Gastrocnemius medialis (tissue), 4 donors: ENCODE results near the gene CLPX. TPM values are rescaled to one million over a fixed set of nuclear protein-coding genes. Genes with fewer than 3 reads are reported as not detected.

ENCODE experiments used
- ATAC-seq, 2 donors: fragments of 150-250 bp; one replicate each; pipeline ENCODE4 v1.9.1; 2016
- DNase-seq, 2 donors: peaks; one replicate each; pipeline ENCODE4 v3.0.0-alpha.2; 2019
- H3K27ac ChIP-seq, 4 donors: fragments of 200-600 bp; sonication (generic); 1 replicate in 1 of 4; 2 replicates in 3 of 4; pipeline ENCODE4 v1.5.1; 2016 to 2018; ENCODE audit warnings: mild to moderate bottlenecking in 2 of 4, moderate library complexity in 1 of 4
- H3K27me3 ChIP-seq, 3 donors: fragments of 200-600 bp; sonication (generic) in 2 of 3; 1 replicate in 1 of 3; 2 replicates in 2 of 3; pipeline versions ENCODE4 v1.5.1 to v1.6.0; 2016 to 2019; ENCODE audit warnings: mild to moderate bottlenecking in 1 of 3, moderate library complexity in 1 of 3
- H3K36me3 ChIP-seq, 2 donors: fragments of 200-600 bp; sonication (generic) in 1 of 2; one replicate each; pipeline ENCODE4 v1.5.1; 2017 to 2018
- H3K4me1 ChIP-seq, 2 donors: fragments of 200-600 bp; sonication (generic) in 1 of 2; one replicate each; pipeline ENCODE4 v1.5.1; 2016 to 2017; ENCODE audit warnings: mild to moderate bottlenecking in 2 of 2
- H3K4me3 ChIP-seq, 4 donors: fragments of 200-600 bp; sonication (generic) in 3 of 4; 1 replicate in 1 of 4; 2 replicates in 3 of 4; pipeline ENCODE4 v1.5.1; 2016 to 2019; ENCODE audit warnings: mild to moderate bottlenecking in 2 of 4
- H3K9me3 ChIP-seq, 3 donors: fragments of 200-600 bp; sonication (generic) in 2 of 3; 1 replicate in 1 of 3; 2 replicates in 2 of 3; pipeline ENCODE4 v1.5.1; 2016 to 2019
- POLR2A ChIP-seq, 2 donors: fragments of 450-650 bp; IDR thresholded peaks; one replicate each; pipeline ENCODE4 v1.6.1; 2017; ENCODE audit warnings: antibody characterized with exemption in 2 of 2, mild to moderate bottlenecking in 2 of 2, moderate library complexity in 2 of 2
- in situ Hi-C, 4 donors: fragments of 200-750 bp; cut with MboI; loops; one replicate each; pipeline versions ENCODE4 v1.15.0 to v1.8.0; 2017; ENCODE audit warnings: low sequenced_read_pairs in 4 of 4
- intact Hi-C: fragments of 100-400 bp; cut with DNase I; formaldehyde crosslinking; loops from one replicate; pipeline ENCODE4 v1.15.1; 2023; ENCODE audit warnings: low total_unique reads
- total RNA-seq, 4 donors: library from RNA; depleted of rRNA; stranded (reverse); fragments of >200 nt; gene quantifications; one replicate each; pipeline versions ENCODE4 v1.1.0 to v1.2.3, GENCODE V29; 2016
- TF ChIP-seq, protein P1 (sequence below), 5 experiments: fragments of 450-650 bp in 3 of 5; fragments of 200-600 bp in 2 of 5; sonication (generic) in 2 of 5; IDR thresholded peaks in 4 of 5; conservative IDR thresholded peaks in 1 of 5; 1 replicate in 4 of 5; 2 replicates in 1 of 5; pipeline ENCODE4 v1.5.1; 2016 to 2019; ENCODE audit warnings: antibody characterized with exemption in 5 of 5, mild to moderate bottlenecking in 3 of 5, moderate library complexity in 3 of 5

The CLPX gene
- total RNA-seq, 4 donors from 2014 or later: 49.3 to 116 (median 63.3) TPM

DNA sequence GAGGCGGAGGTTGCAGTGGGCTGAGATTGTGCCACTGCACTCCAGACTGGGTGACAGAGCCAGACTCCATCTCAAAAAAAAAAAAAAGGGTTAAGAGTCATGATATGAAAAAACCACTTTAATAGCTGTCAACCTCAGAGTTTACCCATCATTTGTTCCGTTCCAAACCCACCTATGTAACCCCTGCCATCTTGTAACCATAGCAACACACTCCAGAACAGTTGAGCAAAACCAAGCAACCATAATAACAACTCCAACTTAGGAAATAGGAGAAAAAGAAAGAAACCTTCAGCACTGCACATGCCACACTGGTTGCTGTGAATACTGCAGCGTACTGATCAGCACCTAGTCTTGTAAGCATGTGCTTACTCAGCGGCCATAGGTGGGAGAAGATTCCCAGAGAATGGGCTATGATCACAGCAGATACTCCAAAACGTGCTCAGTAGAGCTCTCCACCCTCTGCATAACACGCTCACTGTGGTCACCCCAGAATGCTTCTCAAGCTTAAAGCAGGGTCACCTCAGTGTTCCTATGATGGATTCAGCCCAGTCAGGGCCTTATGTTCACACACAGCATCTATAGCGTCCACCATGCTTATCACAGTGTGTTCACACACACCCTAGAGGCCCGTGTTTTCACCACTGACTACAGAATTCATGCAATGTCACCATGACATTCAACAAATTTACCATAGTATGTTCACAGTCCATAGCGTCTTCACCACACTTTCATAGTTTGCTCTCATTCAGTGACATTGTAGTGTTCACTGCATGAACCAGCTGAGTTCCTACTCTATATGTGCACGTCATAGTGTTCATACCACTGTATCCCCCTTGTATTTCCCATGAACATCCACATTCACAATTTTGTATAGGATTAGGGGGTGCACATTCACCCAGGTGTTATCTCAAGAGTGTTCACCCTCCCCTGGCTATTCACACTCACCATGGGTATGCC, 32.7 kb upstream of the CLPX start:
- Histone ChIP-seq H3K36me3 (no peaks in the 10 kb centered on the region), H3K27me3 (no peaks in the 10 kb centered on the region), H3K9me3 (no peaks in the 10 kb centered on the region), H3K4me1 (peaks cover 0 to 11% of the 10 kb centered on the region in 2 donors), H3K4me3 (no peak overlapping the region), H3K27ac (no peak overlapping the region)
- intact Hi-C loops: no loop called here
- in situ Hi-C loops: no loop called here
- no peak for TF ChIP-seq POLR2A (IDR thresholded peaks at IDR 0.05)
- TF ChIP-seq, protein P1, sequence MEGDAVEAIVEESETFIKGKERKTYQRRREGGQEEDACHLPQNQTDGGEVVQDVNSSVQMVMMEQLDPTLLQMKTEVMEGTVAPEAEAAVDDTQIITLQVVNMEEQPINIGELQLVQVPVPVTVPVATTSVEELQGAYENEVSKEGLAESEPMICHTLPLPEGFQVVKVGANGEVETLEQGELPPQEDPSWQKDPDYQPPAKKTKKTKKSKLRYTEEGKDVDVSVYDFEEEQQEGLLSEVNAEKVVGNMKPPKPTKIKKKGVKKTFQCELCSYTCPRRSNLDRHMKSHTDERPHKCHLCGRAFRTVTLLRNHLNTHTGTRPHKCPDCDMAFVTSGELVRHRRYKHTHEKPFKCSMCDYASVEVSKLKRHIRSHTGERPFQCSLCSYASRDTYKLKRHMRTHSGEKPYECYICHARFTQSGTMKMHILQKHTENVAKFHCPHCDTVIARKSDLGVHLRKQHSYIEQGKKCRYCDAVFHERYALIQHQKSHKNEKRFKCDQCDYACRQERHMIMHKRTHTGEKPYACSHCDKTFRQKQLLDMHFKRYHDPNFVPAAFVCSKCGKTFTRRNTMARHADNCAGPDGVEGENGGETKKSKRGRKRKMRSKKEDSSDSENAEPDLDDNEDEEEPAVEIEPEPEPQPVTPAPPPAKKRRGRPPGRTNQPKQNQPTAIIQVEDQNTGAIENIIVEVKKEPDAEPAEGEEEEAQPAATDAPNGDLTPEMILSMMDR (IDR thresholded peaks at IDR 0.05 in 4 of 5, conservative IDR thresholded peaks at IDR 0.05 in 1 of 5): no peak
- DNase-seq (no peak), ATAC-seq (no peak)

DNA sequence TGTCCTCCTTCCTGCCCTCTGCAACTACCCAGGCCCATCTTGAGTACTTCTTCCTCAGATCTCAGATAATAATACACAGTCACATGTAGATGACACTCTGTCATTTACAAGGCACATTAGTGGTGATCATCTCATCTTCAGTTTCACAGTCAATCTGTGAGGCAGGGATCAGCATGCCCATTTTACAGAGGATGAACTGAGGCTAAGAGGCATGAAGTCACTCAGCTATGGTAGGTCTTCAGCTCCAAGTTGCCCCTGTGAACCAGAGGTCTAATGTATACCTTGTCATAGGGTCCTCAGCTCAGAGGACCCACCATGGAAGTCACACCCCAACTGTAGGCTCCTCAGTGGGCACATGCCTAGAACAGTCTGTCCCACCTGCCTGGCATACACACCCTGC, 30.4 kb upstream of the CLPX start:
- ATAC-seq (no peak), DNase-seq (no peak)
- TF ChIP-seq, protein P1 (IDR thresholded peaks at IDR 0.05 in 4 of 5, conservative IDR thresholded peaks at IDR 0.05 in 1 of 5): no peak
- no peak for TF ChIP-seq POLR2A (IDR thresholded peaks at IDR 0.05)
- no peak overlapping the region for H3K27ac ChIP-seq
- no peaks in the 10 kb centered on the region for H3K9me3 ChIP-seq
- H3K36me3 ChIP-seq: no peaks in the 10 kb centered on the region
- H3K4me3 ChIP-seq: no peak overlapping the region
- H3K27me3 ChIP-seq: no peaks in the 10 kb centered on the region
- in situ Hi-C loops (no loop called here), intact Hi-C loops (no loop called here)
- H3K4me1 ChIP-seq: peaks cover 8 to 29% of the 10 kb centered on the region in 2 donors

DNA sequence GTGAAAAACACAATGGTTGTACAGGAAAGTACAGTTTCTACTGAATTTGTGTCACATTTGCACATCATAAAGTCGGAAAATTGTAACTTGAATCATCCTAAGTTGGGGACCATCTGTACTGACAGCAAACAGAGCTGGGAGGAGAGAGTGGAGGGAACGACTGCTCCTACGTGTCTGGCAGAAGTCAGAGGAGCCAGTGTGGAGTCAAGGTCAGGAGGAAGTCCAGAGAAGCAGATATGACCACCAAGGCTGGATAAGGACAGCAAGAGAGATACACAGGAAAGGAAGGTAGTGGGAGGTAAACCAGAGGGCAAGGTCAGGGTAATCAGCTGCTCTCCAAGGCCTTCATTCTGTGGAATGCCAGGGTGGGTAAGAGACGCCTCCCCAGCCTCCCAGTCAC, 28.9 kb upstream of the CLPX start:
- DNase-seq: no peak
- intact Hi-C loops (no loop called here), in situ Hi-C loops (no loop called here)
- no peak for TF ChIP-seq POLR2A (IDR thresholded peaks at IDR 0.05)
- TF ChIP-seq, protein P1 (IDR thresholded peaks at IDR 0.05 in 4 of 5, conservative IDR thresholded peaks at IDR 0.05 in 1 of 5): no peak
- Histone ChIP-seq H3K4me1 (peaks cover 8 to 29% of the 10 kb centered on the region in 2 donors), H3K4me3 (no peak overlapping the region), H3K9me3 (no peaks in the 10 kb centered on the region), H3K27ac (no peak overlapping the region), H3K27me3 (no peaks in the 10 kb centered on the region), H3K36me3 (no peaks in the 10 kb centered on the region)
- ATAC-seq: no peak

DNA sequence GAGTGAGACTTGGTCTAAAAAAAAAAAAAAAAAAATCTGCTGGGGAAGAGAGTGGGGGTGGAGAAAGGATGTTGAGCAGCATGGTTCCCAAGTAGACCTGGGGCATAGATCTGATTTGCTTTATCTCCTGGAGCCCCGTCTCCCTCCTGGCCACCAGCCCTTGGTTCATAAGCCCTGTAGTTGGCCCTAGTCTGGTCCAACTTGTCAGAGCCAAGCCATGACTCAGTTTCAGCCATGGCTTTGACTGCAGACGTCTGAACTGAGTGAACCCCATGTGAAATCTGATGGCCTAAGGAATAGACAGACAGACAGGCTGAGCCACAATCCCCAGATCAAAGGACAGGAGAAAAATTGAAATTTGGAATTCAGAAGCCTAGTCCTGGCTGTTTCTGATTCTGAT, 28.1 kb upstream of the CLPX start:
- intact Hi-C loops (no loop called here), in situ Hi-C loops (no loop called here)
- Histone ChIP-seq H3K36me3 (no peaks in the 10 kb centered on the region), H3K27me3 (no peaks in the 10 kb centered on the region), H3K9me3 (no peaks in the 10 kb centered on the region), H3K27ac (no peak overlapping the region), H3K4me1 (peaks cover 8 to 29% of the 10 kb centered on the region in 2 donors), H3K4me3 (no peak overlapping the region)
- TF ChIP-seq POLR2A (IDR thresholded peaks at IDR 0.05): no peak
- TF ChIP-seq, protein P1 (IDR thresholded peaks at IDR 0.05 in 4 of 5, conservative IDR thresholded peaks at IDR 0.05 in 1 of 5): no peak
- ATAC-seq (no peak), DNase-seq (peak in 1 of 2 donors; percentile 39)
